Stimulated activated CD8-positive, alpha-beta memory T cell treated with anti-CD3 and anti-CD28 coated beads, Interleukin-4, amount 100 ng/mL, for 1 hour (primary cell): ENCODE data around the gene RNF166.
"Not testable (repeated sequence)": the region's sequence is repeated elsewhere in the genome, so short reads cannot be mapped to it uniquely, and the experiment has no call there.

Experiments used
- DNase-seq, 2 donors: peaks; one replicate each; pipeline ENCODE4 v3.0.0-alpha.2; 2020; ENCODE audit warnings: low read depth in 2 of 2, low spot score in 1 of 2

RNF166 gene

GRCh38 chr16:88676502-88677242, 29.5 kb downstream of the RNF166 start:
- no peak for DNase-seq

- no peak for DNase-seq
These were observed 32.4 kb downstream of the RNF166 start for GRCh38 chr16:88673716-88674379.

GRCh38 chr16:88672776-88673175, 33.4 kb downstream of the RNF166 start:
- DNase-seq, result no peak

- DNase-seq, result no peak
These were observed 34.4 kb downstream of the RNF166 start for GRCh38 chr16:88671806-88672205.

GRCh38 chr16:88669980-88670379, 36.2 kb downstream of the RNF166 start:
- DNase-seq, result no peak

- not testable (repeated sequence) for DNase-seq
These were observed 36.7 kb downstream of the RNF166 start for GRCh38 chr16:88669493-88669892.

GRCh38 chr16:88667461-88667860, 38.7 kb downstream of the RNF166 start:
- DNase-seq, result no peak

- no peak for DNase-seq
These were observed 40.6 kb downstream of the RNF166 start for GRCh38 chr16:88665570-88665969.

- no peak for DNase-seq
These were observed 41.1 kb downstream of the RNF166 start for GRCh38 chr16:88665148-88665547.

GRCh38 chr16:88662843-88663606, 43.2 kb downstream of the RNF166 start, which contains the start of gene MVD:
MVD (minus strand) TSS chr16:88663091; CDS start chr16:88663080, 11 bp downstream.
- peak; percentile 75 to 91 for DNase-seq

- no peak for DNase-seq
These were observed 43.9 kb downstream of the RNF166 start for GRCh38 chr16:88662222-88662842.

- no peak for DNase-seq
These were observed 44.7 kb downstream of the RNF166 start for GRCh38 chr16:88661468-88661867.

GRCh38 chr16:88659160-88659559, 47.0 kb downstream of the RNF166 start:
- DNase-seq, result no peak

- no peak for DNase-seq
These were observed 47.5 kb downstream of the RNF166 start for GRCh38 chr16:88658714-88659113.

GRCh38 chr16:88657371-88657770, 48.8 kb downstream of the RNF166 start:
- no peak for DNase-seq

GRCh38 chr16:88656291-88656980, 49.8 kb downstream of the RNF166 start:
- DNase-seq, result no peak

GRCh38 chr16:88655733-88656281, 50.4 kb downstream of the RNF166 start:
- DNase-seq, result no peak

GRCh38 chr16:88655053-88655732, 51.0 kb downstream of the RNF166 start:
- DNase-seq, result no peak

- DNase-seq, result no peak
These were observed 51.7 kb downstream of the RNF166 start for GRCh38 chr16:88654363-88655052.
